A673 (cell line): ENCODE results near the gene OBSCN. TPM values are rescaled to one million over a fixed set of nuclear protein-coding genes. Genes with fewer than 3 reads are reported as not detected.

Experiments used
- BruUV-seq: library from RNA; stranded (reverse); fragments of 400-500 nt; replicated peaks from 2 replicates; lab custom pipeline; 2021; lab: Mats Ljungman, UMichigan
- CTCF ChIA-PET: fragments of 300-600 bp; sonication (Branson Sonifier 250); formaldehyde crosslinking; loops from one replicate; lab custom pipeline; 2022; ENCODE audit warnings: antibody characterized with exemption; lab: Charles Lee
- POLR2A ChIA-PET: fragments of 300-600 bp; sonication (Branson Sonifier 250); formaldehyde crosslinking; loops from one replicate; lab custom pipeline; 2022; ENCODE audit warnings: antibody characterized with exemption; ENCODE audit not compliant: low non-redundant PET; lab: Charles Lee
- DNase-seq: peaks from one replicate; pipeline ENCODE4 v3.0.0-alpha.2; 2015; ENCODE audit warnings: low spot score
- H3K27ac ChIP-seq: fragments of 200-600 bp; sonication (generic); 2 replicates; pipeline ENCODE4 v1.5.1; 2016; ENCODE audit warnings: mixed run types, low read depth, mild to moderate bottlenecking, mixed read lengths, antibody characterized with exemption, low read length; ENCODE audit not compliant: poor library complexity, severe bottlenecking
- H3K27me3 ChIP-seq: fragments of 200-600 bp; sonication (generic); replicated peaks from 2 replicates; pipeline ENCODE4 v1.6.1; 2017; ENCODE audit warnings: mixed run types, low read depth, mild to moderate bottlenecking, mixed read lengths, antibody characterized with exemption, low read length; ENCODE audit not compliant: insufficient read depth, poor library complexity
- H3K36me3 ChIP-seq: fragments of 200-600 bp; sonication (generic); 2 replicates; pipeline ENCODE4 v1.6.1; 2016; ENCODE audit warnings: mixed run types, mild to moderate bottlenecking, mixed read lengths, antibody characterized with exemption, low read length; ENCODE audit not compliant: insufficient read depth, poor library complexity, severe bottlenecking
- H3K4me1 ChIP-seq: fragments of 200-600 bp; sonication (generic); 2 replicates; pipeline ENCODE4 v1.6.1; 2017; ENCODE audit warnings: mixed run types, mild to moderate bottlenecking, mixed read lengths, antibody characterized with exemption, low read length; ENCODE audit not compliant: insufficient read depth, poor library complexity, severe bottlenecking
- H3K4me3 ChIP-seq: fragments of 200-600 bp; sonication (generic); 2 replicates; pipeline ENCODE4 v1.5.1; 2016; ENCODE audit warnings: low read depth, mixed run types, mild to moderate bottlenecking, mixed read lengths, low read length; ENCODE audit not compliant: poor library complexity, severe bottlenecking
- H3K9me3 ChIP-seq: fragments of 200-600 bp; sonication (generic); 2 replicates; pipeline ENCODE4 v1.6.1; 2016; ENCODE audit warnings: mixed run types, low read depth, mild to moderate bottlenecking, mixed read lengths, antibody characterized with exemption, low read length; ENCODE audit not compliant: poor library complexity, severe bottlenecking
- CTCF ChIP-seq: fragments of 300-800, 200-600 bp; sonication (generic); conservative IDR thresholded peaks from 2 replicates; pipeline ENCODE4 v1.5.1; 2017; ENCODE audit warnings: low read depth, mild to moderate bottlenecking, antibody characterized with exemption, low read length, moderate library complexity, mixed read lengths
- EZH2 ChIP-seq: fragments of 200-600 bp; sonication (generic); IDR thresholded peaks from 2 replicates; pipeline ENCODE4 v1.6.1; 2017; ENCODE audit warnings: borderline replicate concordance, low read depth, mild to moderate bottlenecking, mixed read lengths, antibody characterized with exemption, low read length; ENCODE audit not compliant: poor library complexity, severe bottlenecking
- intact Hi-C: fragments of 100-400 bp; cut with micrococcal nuclease; formaldehyde crosslinking; loops from one replicate; pipeline ENCODE4 v1.10.0; 2022; ENCODE audit not compliant: unreplicated experiment
- total RNA-seq: library from RNA; stranded (reverse); gene quantifications from 2 replicates; pipeline ENCODE4 v1.2.3, GENCODE V29; 2021

Gene OBSCN
- total RNA-seq, 1 experiment from 2014 or later: 37.7 TPM

GRCh38 chr1:228308628-228309325, 100.9 kb downstream of the OBSCN start:
- BruUV-seq: no TSS peak
- no peaks in the 10 kb centered on the region for H3K27me3 ChIP-seq
- no peak for DNase-seq
- ChIA-PET CTCF (no interaction called here), POLR2A (no interaction called here)
- H3K36me3 ChIP-seq: no peaks in the 10 kb centered on the region
- H3K27ac ChIP-seq: no peak overlapping the region
- H3K9me3 ChIP-seq: no peaks in the 10 kb centered on the region
- no peaks in the 10 kb centered on the region for H3K4me1 ChIP-seq
- TF ChIP-seq CTCF (no peak), EZH2 (no peak)
- intact Hi-C loops: loop anchor here (10.0 kb wide), 1 partner anchor 46 kb away; no protein-coding TSS in a partner anchor
- no peak overlapping the region for H3K4me3 ChIP-seq

- H3K9me3 ChIP-seq: no peaks in the 10 kb centered on the region
- DNase-seq: no peak
- no peak overlapping the region for H3K4me3 ChIP-seq
- H3K36me3 ChIP-seq: no peaks in the 10 kb centered on the region
- no peaks in the 10 kb centered on the region for H3K27me3 ChIP-seq
- H3K27ac ChIP-seq: no peak overlapping the region
- intact Hi-C loops: loop anchor here (10.0 kb wide), 1 partner anchor 45 kb away; no protein-coding TSS in a partner anchor
- ChIA-PET POLR2A (no interaction called here), CTCF (no interaction called here)
- no peaks in the 10 kb centered on the region for H3K4me1 ChIP-seq
- BruUV-seq: no TSS peak
- TF ChIP-seq EZH2: no peak
- TF ChIP-seq CTCF: no peak
Measured at GRCh38 chr1:228309326-228310067, 101.7 kb downstream of the OBSCN start.

- no peak overlapping the region for H3K27ac ChIP-seq
- no TSS peak for BruUV-seq
- no peaks in the 10 kb centered on the region for H3K27me3 ChIP-seq
- CTCF ChIA-PET: no interaction called here
- TF ChIP-seq EZH2 (no peak), CTCF (no peak)
- no peak for DNase-seq
- no peaks in the 10 kb centered on the region for H3K4me1 ChIP-seq
- no peaks in the 10 kb centered on the region for H3K36me3 ChIP-seq
- intact Hi-C loops: no loop called here
- POLR2A ChIA-PET: no interaction called here
- no peaks in the 10 kb centered on the region for H3K9me3 ChIP-seq
- no peak overlapping the region for H3K4me3 ChIP-seq
Measured at GRCh38 chr1:228310162-228310792, 102.4 kb downstream of the OBSCN start.
